WTC11 (cell line): Measurements from ENCODE around the gene ANKRD13D. TPM values are rescaled to one million over a fixed set of nuclear protein-coding genes. Genes with fewer than 3 reads are reported as not detected.

Source experiments
- ATAC-seq: fragments of 200-7000 bp; cut with Tn5 transposase; 2 replicates; pipeline ENCODE4 v1.10.0; 2021; ENCODE audit warnings: mild to moderate bottlenecking, moderate library complexity
- CTCF ChIA-PET: fragments of 300-600 bp; sonication (Branson Sonifier 250); formaldehyde crosslinking; loops from one replicate; lab custom pipeline; 2021; ENCODE audit warnings: antibody characterized with exemption; lab: Charles Lee
- POLR2A ChIA-PET: fragments of 350-600 bp; sonication (Branson Sonifier 250); formaldehyde crosslinking; loops from one replicate; lab custom pipeline; 2021; ENCODE audit warnings: antibody characterized with exemption; lab: Charles Lee
- DNase-seq: peaks from one replicate; pipeline ENCODE4 v3.0.0; 2021; ENCODE audit warnings: low spot score
- H3K27ac Mint-ChIP-seq: 2 replicates; pipeline ENCODE4 v1.8.0; 2021; ENCODE audit warnings: mixed read lengths
- H3K27me3 Mint-ChIP-seq: 2 replicates; pipeline ENCODE4 v1.8.0; 2021; ENCODE audit warnings: low read depth, mild to moderate bottlenecking, moderate library complexity, mixed read lengths
- H3K36me3 Mint-ChIP-seq: 2 replicates; pipeline ENCODE4 v1.8.0; 2021; ENCODE audit warnings: mixed read lengths
- H3K4me1 Mint-ChIP-seq: 2 replicates; pipeline ENCODE4 v1.8.0; 2022; ENCODE audit warnings: mixed read lengths
- H3K4me3 Mint-ChIP-seq: 2 replicates; pipeline ENCODE4 v1.8.0; 2021; ENCODE audit warnings: mild to moderate bottlenecking, moderate library complexity, mixed read lengths
- H3K9me3 Mint-ChIP-seq: 2 replicates; pipeline ENCODE4 v1.8.0; 2021; ENCODE audit warnings: mixed read lengths
- ATF1 ChIP-seq: sonication (generic); formaldehyde crosslinking; IDR thresholded peaks from 2 replicates; pipeline ENCODE4 v1.8.1; 2023; ENCODE audit warnings: mild to moderate bottlenecking, moderate library complexity, missing genetic modification reagents
- CTCF ChIP-seq: fragments of 200-600 bp; IDR thresholded peaks from 2 replicates; pipeline ENCODE4 v1.8.0; 2022; ENCODE audit warnings: antibody characterized with exemption
- ETV6 ChIP-seq: sonication (generic); formaldehyde crosslinking; IDR thresholded peaks from 2 replicates; pipeline ENCODE4 v1.8.1; 2022; ENCODE audit warnings: mild to moderate bottlenecking, missing genetic modification reagents
- NR1H2 ChIP-seq: sonication (generic); formaldehyde crosslinking; IDR thresholded peaks from 2 replicates; pipeline ENCODE4 v1.9.0; 2021; ENCODE audit warnings: mild to moderate bottlenecking, moderate library complexity, missing genetic modification reagents
- OVOL2 ChIP-seq: fragments of 250-450 bp; sonication (Bioruptor Pico); IDR thresholded peaks from 2 replicates; pipeline ENCODE4 v1.9.0; 2021; ENCODE audit warnings: mild to moderate bottlenecking, borderline replicate concordance
- RELA ChIP-seq: sonication (generic); formaldehyde crosslinking; IDR thresholded peaks from 2 replicates; pipeline ENCODE4 v1.8.1; 2022; ENCODE audit warnings: missing genetic modification reagents, mild to moderate bottlenecking, borderline replicate concordance
- ZNF317 ChIP-seq: sonication (generic); formaldehyde crosslinking; IDR thresholded peaks from 2 replicates; pipeline ENCODE4 v1.8.1; 2023; ENCODE audit warnings: low read depth, mild to moderate bottlenecking, moderate library complexity, missing genetic modification reagents, borderline replicate concordance
- total RNA-seq: library from RNA; stranded (reverse); gene quantifications from 3 replicates; pipeline ENCODE4 v1.2.3, GENCODE V29; 2021
- TF ChIP-seq, protein P1 (sequence below): sonication (generic); formaldehyde crosslinking; IDR thresholded peaks from 2 replicates; pipeline ENCODE4 v1.8.1; 2023; ENCODE audit warnings: mild to moderate bottlenecking, moderate library complexity, missing genetic modification reagents
- TF ChIP-seq, protein P2 (sequence below): sonication (generic); formaldehyde crosslinking; IDR thresholded peaks from 2 replicates; pipeline ENCODE4 v1.8.0; 2022; ENCODE audit warnings: missing genetic modification reagents

The ANKRD13D gene
- total RNA-seq, 1 experiment from 2014 or later = 55.5 TPM

DNA sequence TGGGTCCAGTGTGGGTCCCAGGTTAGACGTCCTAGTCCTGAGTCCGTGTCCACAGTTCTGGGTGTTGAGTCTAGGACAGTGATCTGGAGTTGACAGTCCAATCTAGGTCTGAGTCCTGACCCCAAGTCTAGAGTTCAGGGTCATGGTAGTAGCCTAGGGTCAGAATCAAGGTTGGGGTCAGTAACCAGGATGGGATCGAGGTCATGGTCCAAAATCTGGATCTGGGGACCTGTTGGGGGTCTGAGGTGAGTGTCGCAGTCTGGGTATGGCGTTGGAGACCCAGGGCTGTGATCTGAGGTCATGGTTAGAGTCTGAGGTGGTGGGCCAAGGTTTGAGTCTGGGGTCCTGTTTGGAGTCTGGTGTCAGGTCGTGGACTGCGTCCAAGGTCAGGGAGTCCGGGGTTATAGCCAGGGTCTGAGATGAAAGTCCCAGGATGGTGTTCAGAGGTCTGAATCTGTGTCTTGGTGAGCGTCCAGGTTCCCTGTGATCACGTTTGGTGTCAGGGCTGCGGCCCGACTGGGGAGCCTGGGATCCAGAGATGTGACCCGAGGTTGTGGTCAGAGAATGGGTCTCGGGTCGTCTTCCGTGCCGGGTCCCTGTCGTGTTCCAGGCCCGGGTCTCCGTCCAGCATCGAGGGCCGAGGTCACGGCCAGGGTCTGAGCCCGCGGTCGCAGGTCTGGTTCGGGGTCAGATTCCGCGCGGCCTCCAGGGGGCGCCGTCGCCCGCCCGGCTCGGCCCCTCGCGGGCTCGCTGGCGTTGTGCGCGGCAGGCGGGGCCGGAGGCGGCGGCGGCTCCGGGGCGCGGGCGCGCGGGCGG, 23.3 kb upstream of the ANKRD13D start:
- TF ChIP-seq RELA (CRISPR knock-in tag) (no peak), NR1H2 (no peak), CTCF (peak; percentile 69; the same call in 1 of the 2 replicates), ETV6 (CRISPR knock-in tag) (peak; percentile 31; the same call in 1 of the 2 replicates), OVOL2 (CRISPR knock-in tag) (no peak)
- TF ChIP-seq, protein P1, sequence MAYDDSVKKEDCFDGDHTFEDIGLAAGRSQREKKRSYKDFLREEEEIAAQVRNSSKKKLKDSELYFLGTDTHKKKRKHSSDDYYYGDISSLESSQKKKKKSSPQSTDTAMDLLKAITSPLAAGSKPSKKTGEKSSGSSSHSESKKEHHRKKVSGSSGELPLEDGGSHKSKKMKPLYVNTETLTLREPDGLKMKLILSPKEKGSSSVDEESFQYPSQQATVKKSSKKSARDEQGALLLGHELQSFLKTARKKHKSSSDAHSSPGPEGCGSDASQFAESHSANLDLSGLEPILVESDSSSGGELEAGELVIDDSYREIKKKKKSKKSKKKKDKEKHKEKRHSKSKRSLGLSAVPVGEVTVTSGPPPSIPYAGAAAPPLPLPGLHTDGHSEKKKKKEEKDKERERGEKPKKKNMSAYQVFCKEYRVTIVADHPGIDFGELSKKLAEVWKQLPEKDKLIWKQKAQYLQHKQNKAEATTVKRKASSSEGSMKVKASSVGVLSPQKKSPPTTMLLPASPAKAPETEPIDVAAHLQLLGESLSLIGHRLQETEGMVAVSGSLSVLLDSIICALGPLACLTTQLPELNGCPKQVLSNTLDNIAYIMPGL = peak; percentile 75
- peak; percentile 86 for DNase-seq
- H3K4me3 Mint-ChIP-seq = peak overlapping the region; percentile 70
- peaks cover 25% of the 10 kb centered on the region for H3K27me3 Mint-ChIP-seq
- ATAC-seq = peak; percentile 45
- no peaks in the 10 kb centered on the region for H3K36me3 Mint-ChIP-seq
- ChIA-PET CTCF (interaction anchor here (0.9 to 4.6 kb wide), 7 partner anchors 9 to 87 kb away, joined by 3 to 122 read pairs (median 7); partner anchors contain the start of genes POLD4 and SSH3), POLR2A (interaction anchor here (1.0 to 1.3 kb wide), 2 partner anchors 12 to 52 kb away, joined by 4 read pairs; no protein-coding TSS in a partner anchor)
- no peaks in the 10 kb centered on the region for H3K9me3 Mint-ChIP-seq
- H3K27ac Mint-ChIP-seq = peak overlapping the region; percentile 63
- H3K4me1 Mint-ChIP-seq = peaks cover 48% of the 10 kb centered on the region

GRCh38 chr11:67266449-67267187, 22.5 kb upstream of the ANKRD13D start, which contains the start of gene GRK2:
GRK2 (plus strand) TSS chr11:67266473; CDS start chr11:67266700, 227 bp downstream.
- Mint-ChIP-seq H3K27ac (peak within 1 kb of the TSS; percentile 80), H3K9me3 (no peaks in the 10 kb centered on the region), H3K36me3 (no peaks in the 10 kb centered on the region), H3K27me3 (peaks cover 25% of the 10 kb centered on the region), H3K4me1 (peaks cover 55% of the 10 kb centered on the region), H3K4me3 (peak within 1 kb of the TSS; percentile 93)
- DNase-seq (no peak), ATAC-seq (peak; percentile 2)
- no peak for TF ChIP-seq ZNF317 (CRISPR knock-in tag)
- no peak for TF ChIP-seq ATF1 (CRISPR knock-in tag)
- TF ChIP-seq, protein P2, sequence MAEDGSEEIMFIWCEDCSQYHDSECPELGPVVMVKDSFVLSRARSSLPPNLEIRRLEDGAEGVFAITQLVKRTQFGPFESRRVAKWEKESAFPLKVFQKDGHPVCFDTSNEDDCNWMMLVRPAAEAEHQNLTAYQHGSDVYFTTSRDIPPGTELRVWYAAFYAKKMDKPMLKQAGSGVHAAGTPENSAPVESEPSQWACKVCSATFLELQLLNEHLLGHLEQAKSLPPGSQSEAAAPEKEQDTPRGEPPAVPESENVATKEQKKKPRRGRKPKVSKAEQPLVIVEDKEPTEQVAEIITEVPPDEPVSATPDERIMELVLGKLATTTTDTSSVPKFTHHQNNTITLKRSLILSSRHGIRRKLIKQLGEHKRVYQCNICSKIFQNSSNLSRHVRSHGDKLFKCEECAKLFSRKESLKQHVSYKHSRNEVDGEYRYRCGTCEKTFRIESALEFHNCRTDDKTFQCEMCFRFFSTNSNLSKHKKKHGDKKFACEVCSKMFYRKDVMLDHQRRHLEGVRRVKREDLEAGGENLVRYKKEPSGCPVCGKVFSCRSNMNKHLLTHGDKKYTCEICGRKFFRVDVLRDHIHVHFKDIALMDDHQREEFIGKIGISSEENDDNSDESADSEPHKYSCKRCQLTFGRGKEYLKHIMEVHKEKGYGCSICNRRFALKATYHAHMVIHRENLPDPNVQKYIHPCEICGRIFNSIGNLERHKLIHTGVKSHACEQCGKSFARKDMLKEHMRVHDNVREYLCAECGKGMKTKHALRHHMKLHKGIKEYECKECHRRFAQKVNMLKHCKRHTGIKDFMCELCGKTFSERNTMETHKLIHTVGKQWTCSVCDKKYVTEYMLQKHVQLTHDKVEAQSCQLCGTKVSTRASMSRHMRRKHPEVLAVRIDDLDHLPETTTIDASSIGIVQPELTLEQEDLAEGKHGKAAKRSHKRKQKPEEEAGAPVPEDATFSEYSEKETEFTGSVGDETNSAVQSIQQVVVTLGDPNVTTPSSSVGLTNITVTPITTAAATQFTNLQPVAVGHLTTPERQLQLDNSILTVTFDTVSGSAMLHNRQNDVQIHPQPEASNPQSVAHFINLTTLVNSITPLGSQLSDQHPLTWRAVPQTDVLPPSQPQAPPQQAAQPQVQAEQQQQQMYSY (CRISPR knock-in tag) = no peak
- POLR2A ChIA-PET = interaction anchor here (0.6 to 1.3 kb wide), 3 partner anchors 11 to 51 kb away, joined by 4 read pairs; no protein-coding TSS in a partner anchor
- CTCF ChIA-PET = interaction anchor here (0.6 to 2.2 kb wide), 10 partner anchors 8 to 116 kb away, joined by 3 to 25 read pairs (median 4); partner anchors contain the start of genes ANKRD13D, POLD4 and SSH3
